NCI-H345 treated with DMSO at 0.1 percent for 48 hours (cell line): ENCODE data around the gene THSD7B.
"Not testable (repeated sequence)": the region's sequence is repeated elsewhere in the genome, so short reads cannot be mapped to it uniquely, and the experiment has no call there.

Source experiments
- DNase-seq: peaks from one replicate; lab custom pipeline; 2025; ENCODE audit not compliant: unreplicated experiment; lab: John Stamatoyannopoulos, UW

The THSD7B gene

GRCh38 chr2:137670111-137670510 is 904.8 kb downstream of the THSD7B start:
- DNase-seq = no peak

- no peak for DNase-seq
Observed at GRCh38 chr2:137672989-137673552, 907.7 kb downstream of the THSD7B start.

GRCh38 chr2:137674991-137675390 is 909.6 kb downstream of the THSD7B start:
- no peak for DNase-seq

- no peak for DNase-seq
Observed at GRCh38 chr2:137675584-137676327, 910.4 kb downstream of the THSD7B start.

GRCh38 chr2:137676346-137676745 is 911.0 kb downstream of the THSD7B start:
- no peak for DNase-seq

GRCh38 chr2:137677466-137677865 is 912.1 kb downstream of the THSD7B start:
- peak; percentile 7 for DNase-seq

- no peak for DNase-seq
Observed at GRCh38 chr2:137689549-137689948, 924.2 kb downstream of the THSD7B start.

GRCh38 chr2:137693534-137693933 is 928.2 kb downstream of the THSD7B start:
- DNase-seq = no peak

GRCh38 chr2:137696916-137697315 is 931.6 kb downstream of the THSD7B start:
- DNase-seq = no peak

GRCh38 chr2:137700250-137700649 is 934.9 kb downstream of the THSD7B start:
- DNase-seq = not testable (repeated sequence)

- DNase-seq = no peak
Observed at GRCh38 chr2:137700681-137701080, 935.3 kb downstream of the THSD7B start.

GRCh38 chr2:137705296-137705695 is 940.0 kb downstream of the THSD7B start:
- DNase-seq = no peak

- no peak for DNase-seq
Observed at GRCh38 chr2:137706786-137707613, 941.7 kb downstream of the THSD7B start.

GRCh38 chr2:137708311-137708710 is 943.0 kb downstream of the THSD7B start:
- DNase-seq = no peak

- no peak for DNase-seq
Observed at GRCh38 chr2:137715731-137716191, 950.4 kb downstream of the THSD7B start.

- no peak for DNase-seq
Observed at GRCh38 chr2:137718786-137719185, 953.4 kb downstream of the THSD7B start.

- DNase-seq = no peak
Observed at GRCh38 chr2:137721733-137722132, 956.4 kb downstream of the THSD7B start.

- no peak for DNase-seq
Observed at GRCh38 chr2:137724912-137725311, 959.6 kb downstream of the THSD7B start.
